Transverse colon (tissue), 4 donors: ENCODE results near the gene SCAI.
"Not testable (repeated sequence)": the region's sequence is repeated elsewhere in the genome, so short reads cannot be mapped to it uniquely, and the experiment has no call there.

Experiments
- EP300 ChIP-seq: sonication (generic); formaldehyde crosslinking; IDR thresholded peaks from one replicate; pipeline ENCODE4 v1.6.1; 2017; ENCODE audit warnings: antibody characterized with exemption, low read depth
- POLR2A ChIP-seq: fragments of 450-650 bp; IDR thresholded peaks from one replicate; pipeline ENCODE4 v1.6.1; 2016; ENCODE audit warnings: antibody characterized with exemption, mild to moderate bottlenecking, moderate library complexity
- POLR2AphosphoS5 ChIP-seq, 3 donors: sonication (generic); formaldehyde crosslinking; IDR thresholded peaks; one replicate each; pipeline ENCODE4 v1.6.1; 2016; ENCODE audit warnings: antibody characterized with exemption in 3 of 3
- TF ChIP-seq, protein P1 (sequence below), 5 experiments: fragments of 200-600 bp in 3 of 5; fragments of 450-650 bp in 2 of 5; sonication (generic) in 3 of 5; IDR thresholded peaks; 1 replicate in 2 of 5; 2 replicates in 3 of 5; pipeline ENCODE4 v1.5.1; 2016 to 2017; ENCODE audit warnings: antibody characterized with exemption in 5 of 5, inconsistent platforms in 3 of 5, mild to moderate bottlenecking in 2 of 5, moderate library complexity in 1 of 5

DNA sequence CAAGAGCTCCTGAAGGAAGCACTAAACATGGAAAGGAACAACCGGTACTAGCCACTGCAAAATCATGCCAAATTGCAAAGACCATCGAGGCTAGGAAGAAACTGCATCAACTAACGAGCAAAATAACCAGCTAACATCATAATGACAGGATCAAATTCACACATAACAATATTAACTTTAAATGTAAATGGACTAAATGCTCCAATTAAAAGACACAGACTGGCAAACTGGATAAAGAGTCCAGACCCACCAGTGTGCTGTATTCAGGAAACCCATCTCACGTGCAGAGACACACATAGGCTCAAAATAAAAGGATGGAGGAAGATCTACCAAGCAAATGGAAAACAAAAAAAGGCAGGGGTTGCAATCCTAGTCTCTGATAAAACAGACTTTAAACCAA lies 131.3 kb downstream of the SCAI start:
- TF ChIP-seq POLR2A; POLR2AphosphoS5 (IDR thresholded peaks at IDR 0.05); EP300: not testable (repeated sequence)
- TF ChIP-seq, protein P1, sequence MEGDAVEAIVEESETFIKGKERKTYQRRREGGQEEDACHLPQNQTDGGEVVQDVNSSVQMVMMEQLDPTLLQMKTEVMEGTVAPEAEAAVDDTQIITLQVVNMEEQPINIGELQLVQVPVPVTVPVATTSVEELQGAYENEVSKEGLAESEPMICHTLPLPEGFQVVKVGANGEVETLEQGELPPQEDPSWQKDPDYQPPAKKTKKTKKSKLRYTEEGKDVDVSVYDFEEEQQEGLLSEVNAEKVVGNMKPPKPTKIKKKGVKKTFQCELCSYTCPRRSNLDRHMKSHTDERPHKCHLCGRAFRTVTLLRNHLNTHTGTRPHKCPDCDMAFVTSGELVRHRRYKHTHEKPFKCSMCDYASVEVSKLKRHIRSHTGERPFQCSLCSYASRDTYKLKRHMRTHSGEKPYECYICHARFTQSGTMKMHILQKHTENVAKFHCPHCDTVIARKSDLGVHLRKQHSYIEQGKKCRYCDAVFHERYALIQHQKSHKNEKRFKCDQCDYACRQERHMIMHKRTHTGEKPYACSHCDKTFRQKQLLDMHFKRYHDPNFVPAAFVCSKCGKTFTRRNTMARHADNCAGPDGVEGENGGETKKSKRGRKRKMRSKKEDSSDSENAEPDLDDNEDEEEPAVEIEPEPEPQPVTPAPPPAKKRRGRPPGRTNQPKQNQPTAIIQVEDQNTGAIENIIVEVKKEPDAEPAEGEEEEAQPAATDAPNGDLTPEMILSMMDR (IDR thresholded peaks at IDR 0.05), result not testable (repeated sequence)
